Measurements from ENCODE around the gene SERPINE2. TPM values are rescaled to one million over a fixed set of nuclear protein-coding genes. Genes with fewer than 3 reads are reported as not detected.

SERPINE2 gene
- total RNA-seq, 4 donors from 2014 or later = 4.9 to 37.4 (median 15.8) TPM

- no peaks in the 10 kb centered on the region for H3K36me3 ChIP-seq
These were observed 9.2 kb downstream of the SERPINE2 start for GRCh38 chr2:224029876-224030275.

GRCh38 chr2:224027931-224028330 is 11.2 kb downstream of the SERPINE2 start:
- no peak overlapping the region for H3K27ac ChIP-seq
- no peaks in the 10 kb centered on the region for H3K27me3 ChIP-seq
- intact Hi-C loops (cut with DNase I; ENCODE audit: low total_unique reads) = no loop called here
- in situ Hi-C loops (cut with MboI; ENCODE audit: low pct_ligation_motif_present in 1 of 4, low pct_unique_long_range_greater_than_20kb in 1 of 4, low sequenced_read_pairs in 3 of 4) = no loop called here
- TF ChIP-seq POLR2A (IDR thresholded peaks at IDR 0.05) (no peak), CTCF (IDR thresholded peaks at IDR 0.05) (no peak), EP300 (IDR thresholded peaks at IDR 0.05; ENCODE audit: low read depth) (no peak), POLR2AphosphoS5 (IDR thresholded peaks at IDR 0.05) (no peak)
- H3K4me1 ChIP-seq = peaks cover 0 to 9% (median 0%) of the 10 kb centered on the region in 4 donors
- 80 to 91% methylated on average over 1 to 5 of the region's 5 CpGs for WGBS, 2 donors (ENCODE audit: low coverage in 1 of 2)
- no peak overlapping the region for H3K4me3 ChIP-seq
- DNase-seq = no peak
- H3K9me3 ChIP-seq = no peaks in the 10 kb centered on the region
- H3K36me3 ChIP-seq = no peaks in the 10 kb centered on the region

More at GRCh38 chr2:224029876-224030275, 9.2 kb downstream of the SERPINE2 start:
- TF ChIP-seq CTCF (IDR thresholded peaks at IDR 0.05) = no peak
- no peaks in the 10 kb centered on the region for H3K9me3 ChIP-seq
- DNase-seq = no peak
- no peaks in the 10 kb centered on the region for H3K4me1 ChIP-seq
- H3K4me3 ChIP-seq = no peak overlapping the region
- no peaks in the 10 kb centered on the region for H3K27me3 ChIP-seq
- intact Hi-C loops (cut with DNase I; ENCODE audit: low total_unique reads) (no loop called here), in situ Hi-C loops (cut with MboI; ENCODE audit: low pct_ligation_motif_present in 1 of 4, low pct_unique_long_range_greater_than_20kb in 1 of 4, low sequenced_read_pairs in 3 of 4) (no loop called here)
- WGBS, 2 donors (ENCODE audit: low coverage in 1 of 2) = 64 to 82% methylated on average over 4 to 6 of the region's 6 CpGs
- no peak overlapping the region for H3K27ac ChIP-seq

GRCh38 chr2:224027070-224027469 is 12.0 kb downstream of the SERPINE2 start:
- Histone ChIP-seq H3K9me3 (no peaks in the 10 kb centered on the region), H3K27ac (no peak overlapping the region), H3K36me3 (no peaks in the 10 kb centered on the region), H3K4me1 (peaks cover 0 to 15% (median 0%) of the 10 kb centered on the region in 4 donors), H3K27me3 (no peaks in the 10 kb centered on the region), H3K4me3 (no peak overlapping the region)
- intact Hi-C loops (cut with DNase I; ENCODE audit: low total_unique reads) (no loop called here), in situ Hi-C loops (cut with MboI; ENCODE audit: low pct_ligation_motif_present in 1 of 4, low pct_unique_long_range_greater_than_20kb in 1 of 4, low sequenced_read_pairs in 3 of 4) (no loop called here)
- TF ChIP-seq CTCF (IDR thresholded peaks at IDR 0.05) (no peak), POLR2A (IDR thresholded peaks at IDR 0.05) (no peak), EP300 (IDR thresholded peaks at IDR 0.05; ENCODE audit: low read depth) (no peak), POLR2AphosphoS5 (IDR thresholded peaks at IDR 0.05) (no peak)
- 76 to 87% methylated on average over 3 to 5 of the region's 5 CpGs for WGBS, 2 donors (ENCODE audit: low coverage in 1 of 2)
- DNase-seq = no peak

- WGBS, 2 donors (ENCODE audit: low coverage in 1 of 2) = 66 to 77% methylated on average over 4 to 7 of the region's 7 CpGs
- DNase-seq = peak; percentile 11
- H3K4me1 ChIP-seq = peaks cover 0 to 15% (median 0%) of the 10 kb centered on the region in 4 donors
- no peak overlapping the region for H3K27ac ChIP-seq
- no peak overlapping the region for H3K4me3 ChIP-seq
- no peaks in the 10 kb centered on the region for H3K9me3 ChIP-seq
- no peaks in the 10 kb centered on the region for H3K27me3 ChIP-seq
- in situ Hi-C loops (cut with MboI; ENCODE audit: low pct_ligation_motif_present in 1 of 4, low pct_unique_long_range_greater_than_20kb in 1 of 4, low sequenced_read_pairs in 3 of 4) (no loop called here), intact Hi-C loops (cut with DNase I; ENCODE audit: low total_unique reads) (no loop called here)
- TF ChIP-seq POLR2AphosphoS5 (IDR thresholded peaks at IDR 0.05) = no peak
- TF ChIP-seq POLR2A (IDR thresholded peaks at IDR 0.05) = no peak
- no peak for TF ChIP-seq EP300 (IDR thresholded peaks at IDR 0.05; ENCODE audit: low read depth)
- no peak for TF ChIP-seq CTCF (IDR thresholded peaks at IDR 0.05)
- no peaks in the 10 kb centered on the region for H3K36me3 ChIP-seq
These were observed 13.2 kb downstream of the SERPINE2 start for GRCh38 chr2:224025874-224026273.
